ENCODE measurements around the gene PNPLA7.

DNA sequence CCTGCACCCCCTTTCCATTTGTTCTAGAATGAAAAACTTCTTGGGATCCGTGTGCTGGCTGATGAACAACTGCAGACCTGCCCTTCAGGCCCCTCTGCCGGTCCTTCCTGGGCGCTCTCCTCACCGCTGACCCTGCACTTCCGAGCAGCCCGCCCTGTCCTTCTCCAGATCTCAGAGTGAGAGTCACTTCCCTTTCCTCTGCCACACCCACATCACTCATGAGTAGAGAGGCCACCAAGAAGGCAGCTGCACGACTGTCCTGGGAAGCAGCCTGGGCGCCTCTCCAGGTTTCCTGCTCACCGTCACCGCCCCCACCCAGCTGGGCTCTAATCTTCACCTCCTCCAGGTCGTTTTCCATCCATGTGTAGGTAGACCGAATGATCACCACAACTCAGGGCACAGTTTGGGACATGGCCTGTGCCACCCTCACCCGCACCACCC, 56.1 kb downstream of the PNPLA7 start:
- TF ChIP-seq, protein P1, sequence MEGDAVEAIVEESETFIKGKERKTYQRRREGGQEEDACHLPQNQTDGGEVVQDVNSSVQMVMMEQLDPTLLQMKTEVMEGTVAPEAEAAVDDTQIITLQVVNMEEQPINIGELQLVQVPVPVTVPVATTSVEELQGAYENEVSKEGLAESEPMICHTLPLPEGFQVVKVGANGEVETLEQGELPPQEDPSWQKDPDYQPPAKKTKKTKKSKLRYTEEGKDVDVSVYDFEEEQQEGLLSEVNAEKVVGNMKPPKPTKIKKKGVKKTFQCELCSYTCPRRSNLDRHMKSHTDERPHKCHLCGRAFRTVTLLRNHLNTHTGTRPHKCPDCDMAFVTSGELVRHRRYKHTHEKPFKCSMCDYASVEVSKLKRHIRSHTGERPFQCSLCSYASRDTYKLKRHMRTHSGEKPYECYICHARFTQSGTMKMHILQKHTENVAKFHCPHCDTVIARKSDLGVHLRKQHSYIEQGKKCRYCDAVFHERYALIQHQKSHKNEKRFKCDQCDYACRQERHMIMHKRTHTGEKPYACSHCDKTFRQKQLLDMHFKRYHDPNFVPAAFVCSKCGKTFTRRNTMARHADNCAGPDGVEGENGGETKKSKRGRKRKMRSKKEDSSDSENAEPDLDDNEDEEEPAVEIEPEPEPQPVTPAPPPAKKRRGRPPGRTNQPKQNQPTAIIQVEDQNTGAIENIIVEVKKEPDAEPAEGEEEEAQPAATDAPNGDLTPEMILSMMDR (IDR thresholded peaks at IDR 0.05) = no peak
- TF ChIP-seq POLR2A (IDR thresholded peaks at IDR 0.05) = no peak
